Testis (tissue), 2 donors: ENCODE data around the gene RTL1.

ENCODE experiments used
- POLR2A ChIP-seq: fragments of 450-650 bp; IDR thresholded peaks from one replicate; pipeline ENCODE4 v1.6.1; 2017; ENCODE audit warnings: antibody characterized with exemption, mild to moderate bottlenecking, moderate library complexity
- TF ChIP-seq, protein P1 (sequence below), 3 experiments: fragments of 450-650 bp in 2 of 3; fragments of 200-600 bp in 1 of 3; sonication (generic) in 1 of 3; IDR thresholded peaks; one replicate each; pipeline ENCODE4 v1.5.1; 2016 to 2019; ENCODE audit warnings: antibody characterized with exemption in 3 of 3, mild to moderate bottlenecking in 2 of 3, moderate library complexity in 1 of 3

DNA sequence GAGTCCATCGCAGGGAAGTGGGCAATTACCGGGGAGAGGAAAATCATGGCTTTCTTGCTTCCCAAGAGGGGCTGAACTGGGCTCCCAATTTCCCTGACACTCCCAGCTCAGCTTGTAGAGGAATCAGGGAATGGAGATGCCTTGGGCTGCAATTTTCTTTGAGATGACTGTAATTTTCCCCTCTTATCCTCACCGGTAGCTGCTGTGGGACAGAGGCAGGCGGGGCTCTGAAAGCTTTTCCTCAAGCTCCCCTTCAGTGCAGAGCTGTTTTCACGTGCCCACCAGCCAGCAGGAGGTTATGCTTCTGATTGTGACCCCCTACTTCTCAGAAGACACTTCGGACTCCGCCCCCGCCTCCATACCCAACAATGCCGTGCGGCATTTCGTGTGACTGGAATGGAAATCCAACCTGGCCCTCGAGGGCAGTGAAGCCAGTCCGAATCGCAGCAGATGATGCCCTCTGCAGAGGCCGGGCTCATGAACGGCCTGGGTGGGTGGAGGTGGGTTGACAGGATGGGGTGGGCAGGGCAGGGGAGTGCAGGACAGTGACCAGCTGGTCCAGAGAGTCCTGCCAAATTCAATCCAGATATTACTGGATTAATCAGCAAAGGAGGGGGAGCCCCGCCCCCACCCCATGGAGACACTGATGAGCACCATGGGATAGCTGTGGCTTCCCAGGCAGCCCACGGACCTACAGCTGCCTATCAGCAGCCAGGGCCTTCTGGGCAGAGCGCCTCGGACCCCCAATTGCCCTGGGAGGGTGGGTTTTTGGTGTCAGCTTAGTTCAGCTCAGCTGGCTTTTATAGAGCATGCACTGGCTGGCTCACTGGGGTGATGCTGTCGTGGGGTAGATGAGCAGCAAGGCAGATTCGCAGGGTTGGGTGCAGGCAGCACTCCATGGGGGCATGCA, 37.6 kb downstream of the RTL1 start:
- no peak for TF ChIP-seq POLR2A
- TF ChIP-seq, protein P1, sequence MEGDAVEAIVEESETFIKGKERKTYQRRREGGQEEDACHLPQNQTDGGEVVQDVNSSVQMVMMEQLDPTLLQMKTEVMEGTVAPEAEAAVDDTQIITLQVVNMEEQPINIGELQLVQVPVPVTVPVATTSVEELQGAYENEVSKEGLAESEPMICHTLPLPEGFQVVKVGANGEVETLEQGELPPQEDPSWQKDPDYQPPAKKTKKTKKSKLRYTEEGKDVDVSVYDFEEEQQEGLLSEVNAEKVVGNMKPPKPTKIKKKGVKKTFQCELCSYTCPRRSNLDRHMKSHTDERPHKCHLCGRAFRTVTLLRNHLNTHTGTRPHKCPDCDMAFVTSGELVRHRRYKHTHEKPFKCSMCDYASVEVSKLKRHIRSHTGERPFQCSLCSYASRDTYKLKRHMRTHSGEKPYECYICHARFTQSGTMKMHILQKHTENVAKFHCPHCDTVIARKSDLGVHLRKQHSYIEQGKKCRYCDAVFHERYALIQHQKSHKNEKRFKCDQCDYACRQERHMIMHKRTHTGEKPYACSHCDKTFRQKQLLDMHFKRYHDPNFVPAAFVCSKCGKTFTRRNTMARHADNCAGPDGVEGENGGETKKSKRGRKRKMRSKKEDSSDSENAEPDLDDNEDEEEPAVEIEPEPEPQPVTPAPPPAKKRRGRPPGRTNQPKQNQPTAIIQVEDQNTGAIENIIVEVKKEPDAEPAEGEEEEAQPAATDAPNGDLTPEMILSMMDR (IDR thresholded peaks at IDR 0.05) = no peak
